K562 (cell line): Measurements from ENCODE around the gene PRDM16. TPM values are rescaled to one million over a fixed set of nuclear protein-coding genes. Genes with fewer than 3 reads are reported as not detected.
A peak's percentile ranks its signal among the peaks of the same experiment; 100 is the strongest.

ENCODE experiments used
- ATAC-seq: fragments of 200-7000 bp; cut with Tn5 transposase; 3 replicates; pipeline ENCODE4 v1.9.1; 2020; ENCODE audit warnings: moderate library complexity
- BruUV-seq: library from RNA; stranded (reverse); fragments of 400-500 nt; replicated peaks from 2 replicates; lab custom pipeline; 2021; lab: Mats Ljungman, UMichigan
- CTCF ChIA-PET: fragments of 300-600 bp; formaldehyde crosslinking; extraction: SDS; loops from one replicate; lab custom pipeline; 2021; ENCODE audit warnings: low intra/inter-chr PET ratio; lab: Yijun Ruan, JAX
- POLR2A ChIA-PET: fragments of 300-600, 350-650 bp; sonication (Branson Sonifier 250); formaldehyde crosslinking; extraction: SDS; loops from one replicate; lab custom pipeline; 2021; ENCODE audit warnings: antibody characterized with exemption, inconsistent platforms; lab: Yijun Ruan, JAX
- DNase-seq, 4 experiments: peaks; one replicate each; pipeline versions ENCODE4 v3.0.0 to v3.0.0-alpha.2; 2011 to 2018; ENCODE audit warnings: low spot score in 3 of 4, mixed read lengths in 3 of 4; ENCODE audit errors: extremely low read depth in 1 of 4
- FAIRE-seq: peaks from 2 replicates; lab custom pipeline; 2011; peaks lifted over from hg19 to GRCh38; lab: Jason Lieb, UNC
- H2AFZ ChIP-seq: 2 replicates; pipeline ENCODE4 v1.6.0; 2011; ENCODE audit warnings: low read depth, low read length, control low read depth, inconsistent platforms
- H3K27ac ChIP-seq: fragments of 200-600 bp; 3 replicates; pipeline ENCODE4 v1.8.0; 2011; ENCODE audit warnings: low read depth, mild to moderate bottlenecking, control low read depth, inconsistent platforms, low read length, moderate library complexity, mixed read lengths; ENCODE audit errors: extremely low read depth
- H3K27me3 ChIP-seq, 2 experiments: fragments of 300-600 bp in 1 of 2; 2 replicates in 1 of 2; 3 replicates in 1 of 2; pipeline versions ENCODE4 v1.6.0 to v1.8.0; 2011; ENCODE audit warnings: inconsistent platforms in 2 of 2, low read length in 2 of 2, mild to moderate bottlenecking in 1 of 2, mixed read lengths in 1 of 2, moderate library complexity in 1 of 2; ENCODE audit not compliant: control insufficient read depth in 2 of 2, insufficient read depth in 2 of 2
- H3K36me3 ChIP-seq: fragments of 300-600 bp; 3 replicates; pipeline ENCODE4 v1.8.0; 2011; ENCODE audit warnings: mild to moderate bottlenecking, low read length, inconsistent platforms; ENCODE audit not compliant: control insufficient read depth, insufficient read depth
- H3K4me1 ChIP-seq, 2 experiments: fragments of 200-600 bp in 1 of 2; replicated peaks in 1 of 2; 2 replicates in 1 of 2; 3 replicates in 1 of 2; pipeline versions ENCODE4 v1.5.1 to v1.8.0; 2011; ENCODE audit warnings: inconsistent platforms in 2 of 2, low read length in 2 of 2, mild to moderate bottlenecking in 1 of 2, mixed read lengths in 1 of 2, moderate library complexity in 1 of 2; ENCODE audit not compliant: control insufficient read depth in 2 of 2, insufficient read depth in 2 of 2
- H3K4me2 ChIP-seq: 2 replicates; pipeline ENCODE4 v1.6.1; 2011; ENCODE audit warnings: low read length, control low read depth, inconsistent platforms, mixed read lengths; ENCODE audit not compliant: insufficient read depth
- H3K4me3 ChIP-seq: fragments of 200-600 bp; sonication (generic), shearing (Covaris generic); 2 replicates; pipeline ENCODE4 v1.5.1; 2016; ENCODE audit warnings: control low read depth, inconsistent platforms
- H3K79me2 ChIP-seq: fragments of 200-600 bp; 3 replicates; pipeline ENCODE4 v1.8.0; 2011; ENCODE audit warnings: low read length, inconsistent platforms; ENCODE audit not compliant: control insufficient read depth, insufficient read depth
- H3K9ac ChIP-seq, 2 experiments: 2 replicates each; pipeline versions ENCODE4 v1.6.0 to v1.6.1; 2011; ENCODE audit warnings: low read depth in 2 of 2, low read length in 2 of 2, control low read depth in 1 of 2, inconsistent platforms in 1 of 2, mild to moderate bottlenecking in 1 of 2, mixed read lengths in 1 of 2; ENCODE audit not compliant: insufficient read depth in 1 of 2
- H3K9me1 ChIP-seq: one replicate; pipeline ENCODE4 v1.6.0; 2011; ENCODE audit warnings: inconsistent platforms, mild to moderate bottlenecking, low read length, moderate library complexity; ENCODE audit not compliant: control insufficient read depth, insufficient read depth
- H3K9me3 ChIP-seq: replicated peaks from 2 replicates; pipeline ENCODE4 v1.5.1; 2011; ENCODE audit warnings: low read depth, low read length, inconsistent platforms; ENCODE audit not compliant: control insufficient read depth, insufficient read depth
- H4K20me1 ChIP-seq: replicated peaks from 2 replicates; pipeline ENCODE4 v1.6.1; 2011; ENCODE audit warnings: low read length, inconsistent platforms, mixed read lengths; ENCODE audit not compliant: control insufficient read depth, insufficient read depth
- C11orf30 ChIP-seq: fragments of 450-650 bp; IDR thresholded peaks from 2 replicates; pipeline ENCODE4 v1.6.1; 2016; ENCODE audit warnings: low read depth, mild to moderate bottlenecking
- CEBPG ChIP-seq, 3 experiments: fragments of 200-800 bp in 1 of 3; sonication (Bioruptor generic) in 1 of 3; sonication (generic) in 1 of 3; formaldehyde crosslinking in 1 of 3; IDR thresholded peaks in 2 of 3; conservative IDR thresholded peaks in 1 of 3; 2 replicates each; pipeline versions ENCODE4 v1.6.1 to v1.8.0; 2016 to 2022; ENCODE audit warnings: missing compliant biosample characterization in 2 of 3, missing genetic modification characterization in 2 of 3, mild to moderate bottlenecking in 1 of 3, missing genetic modification reagents in 1 of 3
- JUND ChIP-seq, 2 experiments: IDR thresholded peaks; 2 replicates in 1 of 2; 3 replicates in 1 of 2; pipeline ENCODE4 v1.6.1; 2011; ENCODE audit warnings: borderline replicate concordance in 2 of 2, low read depth in 2 of 2, low read length in 2 of 2, improper control_type of control experiment in 1 of 2, missing biosample characterization in 1 of 2, missing genetic modification characterization in 1 of 2, missing genetic modification reagents in 1 of 2
- MAFG ChIP-seq: fragments of 450-650 bp; conservative IDR thresholded peaks from 2 replicates; pipeline ENCODE4 v1.6.1; 2016; ENCODE audit warnings: missing genetic modification characterization, missing compliant biosample characterization
- ZNF316 ChIP-seq: fragments of 450-650 bp; IDR thresholded peaks from 2 replicates; pipeline ENCODE4 v1.6.1; 2016
- WGBS: fragments of 100-300 bp; shearing (Covaris generic); methylation state at CpG from one replicate; pipeline ENCODE4 v1.1.6; 2016; ENCODE audit warnings: low coverage, mixed read lengths; ENCODE audit not compliant: insufficient coverage; ENCODE audit errors: missing lambda C conversion rate; 5-methylcytosine and 5-hydroxymethylcytosine counted together
- in situ Hi-C: fragments of 300-500 bp; cut with MboI; formaldehyde crosslinking; loops from 4 replicates; pipeline ENCODE4 v1.15.0; 2018; ENCODE audit warnings: inconsistent platforms, mixed read lengths
- intact Hi-C: fragments of 100-400 bp; cut with micrococcal nuclease; formaldehyde crosslinking; loops from 2 replicates; pipeline ENCODE4 v1.14.2; 2022
- polyA plus RNA-seq, 8 experiments: library from polyadenylated mRNA; depleted of rRNA in 4 of 8; stranded (reverse) in 5 of 8; unstranded in 3 of 8; fragments of >200 nt; fragmentation: Nextera tagmentation in 2 of 8; fragmentation: Illumina TruSeq in 1 of 8; extraction: Ambion mirVana in 2 of 8; extraction: Trizol in 1 of 8; gene quantifications; 2 replicates each; pipeline versions ENCODE4 v1.2.1 to v1.2.3, GENCODE V29; 2011 to 2014; ENCODE audit warnings: inconsistent platforms in 1 of 8, missing spikeins in 1 of 8
- total RNA-seq, 7 experiments: library from RNA; depleted of rRNA in 6 of 7; stranded (reverse); fragments of >200 nt in 6 of 7; fragmentation: Illumina TruSeq in 2 of 7; extraction: Trizol in 2 of 7; gene quantifications; 2 replicates each; pipeline versions ENCODE4 v1.2.1 to v1.2.3, GENCODE V29; 2011 to 2021; ENCODE audit warnings: low replicate concordance in 1 of 7

The PRDM16 gene
- total and polyA plus RNA-seq, 9 of the 15 experiments (the other 6 are each of a cell fraction or from before 2014, with no cell fraction given), result 0.10 to 0.27 TPM; not detected in 7

- H3K27ac ChIP-seq, result no peak overlapping the region
- CTCF ChIA-PET, result no interaction called here
- no peak overlapping the region for H3K4me2 ChIP-seq
- in situ Hi-C loops (no loop called here), intact Hi-C loops (no loop called here)
- peaks cover 0 to 15% of the 10 kb centered on the region in 2 experiments; a peak in 1 of 5 replicates for H3K4me1 ChIP-seq
- no peaks in the 10 kb centered on the region for H3K36me3 ChIP-seq
- H4K20me1 ChIP-seq, result peaks cover 11% of the 10 kb centered on the region
- DNase-seq, result no peak
- TF ChIP-seq C11orf30, result peak; percentile 37; the same call in 1 of the 2 replicates
- 0 out of 2 replicates have a peak, but pooled peaks have one; percentile 54 for TF ChIP-seq MAFG (tag)
- peak; percentile 55 for TF ChIP-seq ZNF316
- TF ChIP-seq CEBPG (CRISPR knock-in tag; IDR thresholded peaks at IDR 0.05), result no peak
- no peak for TF ChIP-seq CEBPG (tag; conservative IDR thresholded peaks at IDR 0.05 in 1 of 2, IDR thresholded peaks at IDR 0.05 in 1 of 2)
- TF ChIP-seq JUND (IDR thresholded peaks at IDR 0.05; ENCODE audit: borderline replicate concordance, low read depth, low read length), result no peak
- no peak for TF ChIP-seq JUND (tag; IDR thresholded peaks at IDR 0.05; ENCODE audit: borderline replicate concordance, low read depth, low read length)
- TF ChIP-seq, all 486 proteins: peak for 3
- Histone ChIP-seq H3K9ac (no peak overlapping the region), H2AFZ (no peak overlapping the region), H3K79me2 (no peaks in the 10 kb centered on the region), H3K27me3 (peaks cover 18 to 59% of the 10 kb centered on the region in 2 experiments; a peak in 3 of 5 replicates), H3K9me3 (no peaks in the 10 kb centered on the region), H3K4me3 (no peak overlapping the region), H3K9me1 (peaks cover 3% of the 10 kb centered on the region)
- no peak for ATAC-seq
- 3% methylated on average over 27 of the region's 27 CpGs for WGBS
- POLR2A ChIA-PET, result interaction anchor here (0.8 kb wide), 1 partner anchor 119 kb away, joined by 3 read pairs; no protein-coding TSS in a partner anchor
- BruUV-seq, result no TSS peak
- FAIRE-seq, result no peak
Measured at GRCh38 chr1:3266870-3267549, 198.0 kb downstream of the PRDM16 start.
